HG02623 (cell line): Measurements from ENCODE around the gene CABP7.

Source experiments
- ATAC-seq: cut with Tn5 transposase; IDR thresholded peaks from one replicate; pipeline ENCODE4 v1.9.1; 2021; ENCODE audit warnings: moderate library complexity; ENCODE audit not compliant: unreplicated experiment

The CABP7 gene

DNA sequence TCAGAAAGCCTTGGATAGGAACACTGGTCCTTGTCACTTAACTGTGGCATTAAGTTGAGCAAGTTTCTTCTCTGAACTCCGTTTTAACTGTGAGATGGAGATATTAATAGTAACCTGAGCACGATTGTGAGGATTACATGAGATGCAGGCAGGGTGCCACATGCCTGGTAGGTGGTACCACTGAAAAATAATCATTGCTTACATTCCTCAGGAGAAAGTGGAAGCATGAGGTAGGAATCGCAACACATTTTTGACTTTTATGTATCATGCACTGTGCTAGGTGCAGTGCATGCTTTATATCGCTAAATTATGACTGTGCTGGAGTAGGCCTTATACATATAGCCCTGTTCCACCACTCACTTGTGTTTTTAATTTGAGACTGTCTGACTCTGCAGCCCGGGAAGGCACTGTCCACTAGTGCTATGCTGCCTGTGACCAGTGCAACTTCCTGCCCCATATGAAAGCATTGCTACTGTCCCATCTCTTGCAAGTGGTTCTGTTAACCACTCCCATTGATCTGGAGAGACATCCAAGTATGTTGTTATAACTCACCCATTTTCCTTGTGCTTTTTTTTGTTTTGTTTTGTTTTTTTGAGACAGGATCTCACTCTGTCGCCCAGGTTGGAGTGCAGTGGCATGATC lies 48.4 kb downstream of the CABP7 start:
- no peak for ATAC-seq

DNA sequence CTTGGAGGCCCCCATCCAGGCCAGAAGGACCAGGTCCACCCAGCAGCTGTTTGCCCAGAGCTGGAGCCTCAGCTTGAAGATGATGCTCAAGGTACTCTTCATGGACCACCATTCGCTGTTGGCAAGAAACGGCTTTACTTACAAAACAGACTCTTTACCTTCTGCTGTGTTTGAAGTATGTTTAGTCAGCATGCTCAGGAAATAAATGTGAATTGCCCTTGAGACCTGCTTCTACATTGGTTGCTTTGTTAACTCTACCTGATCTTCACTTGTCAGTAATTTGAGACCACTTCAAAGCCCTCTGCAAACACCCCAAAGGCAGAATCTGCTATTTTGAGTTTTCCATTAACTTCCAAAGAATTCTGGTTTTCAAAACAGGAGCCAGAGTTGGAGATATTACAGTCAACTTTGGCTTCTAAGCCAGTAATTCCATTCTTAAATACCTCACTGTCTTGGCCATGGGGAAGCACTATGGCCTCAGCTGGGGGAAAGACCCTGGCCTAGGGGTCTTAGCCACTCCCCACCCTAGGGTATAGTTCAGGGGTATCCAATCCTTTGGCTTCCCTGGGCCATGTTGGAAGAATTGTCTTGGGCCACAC lies 50.0 kb downstream of the CABP7 start:
- no peak for ATAC-seq

- no peak for ATAC-seq
Measured at GRCh38 chr22:29772170-29772641, 52.4 kb downstream of the CABP7 start.

- ATAC-seq: no peak
Measured at GRCh38 chr22:29773233-29773632, 53.4 kb downstream of the CABP7 start.

DNA sequence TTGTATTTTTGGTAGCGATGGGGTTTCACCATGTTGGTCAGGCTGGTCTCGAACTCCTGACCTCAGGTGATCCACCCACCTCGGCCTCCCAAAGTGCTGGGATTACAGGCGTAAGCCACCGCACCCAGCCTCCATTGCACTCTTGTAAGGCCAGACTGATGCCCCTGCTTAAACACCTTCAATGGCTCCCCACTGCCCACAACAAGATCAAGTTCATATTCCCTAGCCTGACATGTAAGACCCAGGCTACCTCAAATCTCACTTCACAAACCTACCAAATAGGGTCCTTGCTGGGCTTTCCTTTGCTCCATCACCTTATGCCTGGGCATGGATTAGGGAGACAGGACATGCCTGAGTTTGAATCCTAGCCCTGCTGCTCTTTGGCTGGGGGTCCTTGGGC lies 60.4 kb downstream of the CABP7 start:
- no peak for ATAC-seq

DNA sequence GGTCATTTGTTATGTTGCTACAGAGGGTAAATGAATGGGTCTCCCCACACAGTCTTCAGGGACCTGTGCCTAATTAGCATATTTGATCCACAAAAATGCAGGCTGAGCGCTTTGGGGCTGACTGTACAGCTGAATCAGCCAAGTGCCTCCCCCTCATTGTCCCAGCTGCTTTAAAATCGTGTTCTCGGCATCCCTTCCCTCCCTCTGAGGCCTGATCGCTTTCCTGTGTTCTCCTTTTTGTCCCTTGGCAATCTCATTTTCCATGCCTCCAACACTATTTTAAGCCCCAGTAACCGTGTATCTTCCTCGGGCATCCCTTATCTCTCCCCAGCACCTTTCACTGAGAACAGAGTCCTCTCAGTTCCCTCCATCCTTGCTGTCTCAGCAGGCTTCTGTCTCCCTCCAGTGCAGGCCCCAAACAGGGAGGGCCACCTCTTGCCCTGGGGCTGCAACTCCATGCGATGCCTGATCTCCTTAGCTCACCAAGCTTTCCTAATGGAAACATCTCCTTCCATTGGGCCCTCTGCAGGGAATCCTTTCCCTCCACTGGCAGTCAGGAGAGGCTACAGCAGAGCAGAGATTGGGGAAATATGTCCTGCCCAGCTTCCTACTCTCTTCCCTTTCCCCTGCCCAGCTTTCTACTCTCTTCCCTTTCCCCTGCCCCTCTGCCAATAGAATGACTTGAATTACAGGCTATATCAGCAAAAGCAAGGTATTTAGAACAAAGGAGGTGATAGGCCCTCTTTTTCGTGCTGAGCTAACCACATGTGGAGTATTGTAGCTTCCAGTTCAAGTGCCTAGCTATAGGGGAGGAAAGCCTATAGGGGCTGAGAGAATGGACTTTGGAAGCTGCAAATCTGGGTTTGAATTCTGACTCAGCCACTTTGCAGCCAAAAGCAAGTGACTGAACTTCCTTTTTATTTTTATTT lies 61.2 kb downstream of the CABP7 start:
- no peak for ATAC-seq
